ENCODE results near the gene PBX4. TPM values are rescaled to one million over a fixed set of nuclear protein-coding genes. Genes with fewer than 3 reads are reported as not detected.

Gene PBX4
- total RNA-seq, 6 experiments from 2014 or later, result 0.23 to 0.40 (median 0.30) TPM; not detected in 1

- no peak for TF ChIP-seq CTCF (IDR thresholded peaks at IDR 0.05)
- H3K4me1 Mint-ChIP-seq (ENCODE audit: low read depth), result peaks cover 6% of the 10 kb centered on the region
- H3K36me3 Mint-ChIP-seq (ENCODE audit: low read depth), result peaks cover 11% of the 10 kb centered on the region
- no peak overlapping the region; the same call in 1 of the 2 replicates for H3K4me3 Mint-ChIP-seq
- H3K27ac Mint-ChIP-seq, result no peak overlapping the region
- H3K27me3 Mint-ChIP-seq (ENCODE audit: insufficient read depth), result peaks cover 11% of the 10 kb centered on the region
- DNase-seq, result no peak
- H3K9me3 Mint-ChIP-seq, result no peaks in the 10 kb centered on the region
Observed at GRCh38 chr19:19628501-19629134, 10.1 kb upstream of the PBX4 start.

GRCh38 chr19:19627621-19628500 is 9.4 kb upstream of the PBX4 start, which contains the start of gene LPAR2:
Gene LPAR2 (minus strand): TSS chr19:19628220. CDS start chr19:19627275, 945 bp downstream.
- Mint-ChIP-seq H3K27me3 (ENCODE audit: insufficient read depth) (peaks cover 11% of the 10 kb centered on the region), H3K4me3 (peak within 1 kb of the TSS; percentile 64), H3K36me3 (ENCODE audit: low read depth) (peaks cover 3% of the 10 kb centered on the region), H3K27ac (no peak within 1 kb of the TSS), H3K4me1 (ENCODE audit: low read depth) (peaks cover 6% of the 10 kb centered on the region), H3K9me3 (no peaks in the 10 kb centered on the region)
- TF ChIP-seq CTCF (IDR thresholded peaks at IDR 0.05), result no peak; the same call in 1 of the 2 replicates
- DNase-seq, result no peak

GRCh38 chr19:19626516-19627472 is 8.3 kb upstream of the PBX4 start:
- H3K9me3 Mint-ChIP-seq, result no peaks in the 10 kb centered on the region
- TF ChIP-seq CTCF (IDR thresholded peaks at IDR 0.05), result no peak
- H3K27ac Mint-ChIP-seq, result no peak overlapping the region
- peaks cover 11% of the 10 kb centered on the region for H3K27me3 Mint-ChIP-seq (ENCODE audit: insufficient read depth)
- no peaks in the 10 kb centered on the region for H3K36me3 Mint-ChIP-seq (ENCODE audit: low read depth)
- DNase-seq, result no peak
- no peak overlapping the region for H3K4me3 Mint-ChIP-seq
- H3K4me1 Mint-ChIP-seq (ENCODE audit: low read depth), result peaks cover 6% of the 10 kb centered on the region

GRCh38 chr19:19624032-19624570 is 5.6 kb upstream of the PBX4 start:
- peaks cover 12% of the 10 kb centered on the region for H3K4me1 Mint-ChIP-seq (ENCODE audit: low read depth)
- H3K9me3 Mint-ChIP-seq, result no peaks in the 10 kb centered on the region
- peaks cover 13% of the 10 kb centered on the region for H3K27me3 Mint-ChIP-seq (ENCODE audit: insufficient read depth)
- TF ChIP-seq CTCF (IDR thresholded peaks at IDR 0.05), result no peak
- no peak for DNase-seq
- no peak overlapping the region for H3K27ac Mint-ChIP-seq
- H3K36me3 Mint-ChIP-seq (ENCODE audit: low read depth), result no peaks in the 10 kb centered on the region
- H3K4me3 Mint-ChIP-seq, result no peak overlapping the region

GRCh38 chr19:19623383-19623782 is 4.9 kb upstream of the PBX4 start:
- TF ChIP-seq CTCF (IDR thresholded peaks at IDR 0.05), result no peak
- Mint-ChIP-seq H3K4me3 (no peak overlapping the region), H3K36me3 (ENCODE audit: low read depth) (no peaks in the 10 kb centered on the region), H3K27ac (no peak overlapping the region), H3K9me3 (no peaks in the 10 kb centered on the region), H3K27me3 (ENCODE audit: insufficient read depth) (peaks cover 15% of the 10 kb centered on the region), H3K4me1 (ENCODE audit: low read depth) (peaks cover 17% of the 10 kb centered on the region)
- DNase-seq, result no peak
